WERI-Rb-1 (cell line): ENCODE results near the gene KAZALD1.
A peak's percentile ranks its signal among the peaks of the same experiment; 100 is the strongest.

ENCODE experiments used
- DNase-seq: peaks from one replicate; pipeline ENCODE4 v3.0.0-alpha.2; 2020
- H3K27ac ChIP-seq: fragments of 250-450 bp; sonication (Bioruptor Pico); 2 replicates; pipeline ENCODE4 v1.5.1; 2020; ENCODE audit warnings: mild to moderate bottlenecking, moderate library complexity
- H3K27me3 ChIP-seq: fragments of 250-450 bp; sonication (Bioruptor Pico); 2 replicates; pipeline ENCODE4 v1.5.1; 2021; ENCODE audit warnings: mild to moderate bottlenecking, low read depth, moderate library complexity; ENCODE audit not compliant: insufficient read depth, severe bottlenecking
- H3K36me3 ChIP-seq: fragments of 250-450 bp; sonication (Bioruptor Pico); 2 replicates; pipeline ENCODE4 v1.5.1; 2020; ENCODE audit warnings: mild to moderate bottlenecking, moderate library complexity
- H3K4me3 ChIP-seq: 2 replicates; pipeline ENCODE4 v1.5.1; 2011; ENCODE audit warnings: low read depth, mild to moderate bottlenecking, control low read depth, low read length
- H3K9me3 ChIP-seq: fragments of 250-450 bp; sonication (Bioruptor Pico); 2 replicates; pipeline ENCODE4 v1.5.1; 2021; ENCODE audit warnings: mild to moderate bottlenecking, moderate library complexity; ENCODE audit not compliant: severe bottlenecking
- TF ChIP-seq, protein P1 (sequence below): IDR thresholded peaks from 2 replicates; pipeline ENCODE4 v1.5.1; 2011; ENCODE audit warnings: low read depth, mild to moderate bottlenecking, control low read depth, inconsistent platforms, low read length

The KAZALD1 gene

DNA sequence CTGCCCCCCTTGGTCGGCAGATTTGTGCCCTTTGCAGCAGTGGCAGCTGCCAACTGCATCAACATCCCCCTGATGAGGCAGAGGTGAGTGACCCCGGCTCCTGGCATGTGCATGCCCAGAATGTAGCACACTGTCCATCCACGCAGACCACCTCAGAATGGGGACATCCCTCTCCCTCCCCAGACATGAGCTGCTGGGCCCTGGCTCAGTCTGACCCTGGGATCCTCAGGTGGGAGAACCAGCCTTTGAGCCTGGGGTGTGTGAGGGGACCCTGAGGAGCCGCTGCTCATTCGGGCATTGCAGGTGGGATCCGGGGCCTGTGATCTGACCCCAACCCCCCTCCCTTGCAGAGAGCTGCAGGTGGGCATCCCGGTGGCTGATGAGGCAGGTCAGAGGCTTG lies 25.1 kb upstream of the KAZALD1 start:
- H3K36me3 ChIP-seq, result peaks cover 32% of the 10 kb centered on the region
- H3K27ac ChIP-seq, result no peak overlapping the region
- TF ChIP-seq, protein P1, sequence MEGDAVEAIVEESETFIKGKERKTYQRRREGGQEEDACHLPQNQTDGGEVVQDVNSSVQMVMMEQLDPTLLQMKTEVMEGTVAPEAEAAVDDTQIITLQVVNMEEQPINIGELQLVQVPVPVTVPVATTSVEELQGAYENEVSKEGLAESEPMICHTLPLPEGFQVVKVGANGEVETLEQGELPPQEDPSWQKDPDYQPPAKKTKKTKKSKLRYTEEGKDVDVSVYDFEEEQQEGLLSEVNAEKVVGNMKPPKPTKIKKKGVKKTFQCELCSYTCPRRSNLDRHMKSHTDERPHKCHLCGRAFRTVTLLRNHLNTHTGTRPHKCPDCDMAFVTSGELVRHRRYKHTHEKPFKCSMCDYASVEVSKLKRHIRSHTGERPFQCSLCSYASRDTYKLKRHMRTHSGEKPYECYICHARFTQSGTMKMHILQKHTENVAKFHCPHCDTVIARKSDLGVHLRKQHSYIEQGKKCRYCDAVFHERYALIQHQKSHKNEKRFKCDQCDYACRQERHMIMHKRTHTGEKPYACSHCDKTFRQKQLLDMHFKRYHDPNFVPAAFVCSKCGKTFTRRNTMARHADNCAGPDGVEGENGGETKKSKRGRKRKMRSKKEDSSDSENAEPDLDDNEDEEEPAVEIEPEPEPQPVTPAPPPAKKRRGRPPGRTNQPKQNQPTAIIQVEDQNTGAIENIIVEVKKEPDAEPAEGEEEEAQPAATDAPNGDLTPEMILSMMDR, result no peak
- no peaks in the 10 kb centered on the region for H3K9me3 ChIP-seq
- no peaks in the 10 kb centered on the region for H3K27me3 ChIP-seq
- no peak overlapping the region for H3K4me3 ChIP-seq
- no peak for DNase-seq

DNA sequence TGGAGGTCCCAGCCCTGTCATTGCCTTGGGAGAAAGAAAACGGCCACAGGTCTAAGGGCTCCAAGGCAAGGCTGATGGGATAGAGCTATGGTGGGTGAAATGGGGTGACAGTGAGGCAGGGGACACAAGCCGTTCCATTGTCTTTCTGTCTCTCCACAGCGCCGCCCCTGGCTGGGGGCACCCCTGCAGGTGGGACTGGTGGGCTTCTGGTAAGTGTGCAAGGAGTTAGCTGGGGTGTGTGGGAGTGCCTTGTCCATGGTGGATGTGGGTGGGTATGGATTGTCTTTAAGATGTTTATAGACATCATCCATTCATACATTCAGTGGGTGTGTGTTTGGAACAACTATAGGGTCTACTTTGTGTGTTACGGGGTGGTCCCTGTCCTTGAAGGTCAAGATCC lies 23.3 kb upstream of the KAZALD1 start:
- DNase-seq, result no peak
- Histone ChIP-seq H3K27ac (no peak overlapping the region), H3K36me3 (peaks cover 32% of the 10 kb centered on the region), H3K9me3 (no peaks in the 10 kb centered on the region), H3K27me3 (no peaks in the 10 kb centered on the region), H3K4me3 (no peak overlapping the region)
- TF ChIP-seq, protein P1, result no peak

DNA sequence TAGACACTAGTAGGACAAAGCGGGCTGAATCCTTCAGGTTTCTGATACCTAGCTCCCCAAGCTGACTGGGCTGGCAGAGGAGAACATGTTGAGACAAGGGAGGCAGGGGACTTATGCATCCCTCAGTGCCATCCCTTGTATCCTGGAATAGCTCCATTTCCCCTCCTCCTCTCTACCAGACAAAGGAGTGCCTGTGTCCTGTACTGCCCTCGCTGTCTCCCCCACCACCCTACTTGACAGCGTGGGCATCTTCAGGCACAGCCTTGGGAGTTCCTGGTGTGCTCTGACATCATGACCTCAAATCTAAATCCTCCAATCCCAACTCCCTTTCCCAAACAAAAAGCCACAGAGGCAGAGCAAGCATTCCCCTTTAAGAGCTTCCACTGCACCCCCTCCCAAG lies 21.7 kb upstream of the KAZALD1 start:
- Histone ChIP-seq H3K4me3 (no peak overlapping the region), H3K27me3 (no peaks in the 10 kb centered on the region), H3K27ac (no peak overlapping the region), H3K36me3 (peaks cover 29% of the 10 kb centered on the region), H3K9me3 (no peaks in the 10 kb centered on the region)
- no peak for DNase-seq
- TF ChIP-seq, protein P1, result no peak

DNA sequence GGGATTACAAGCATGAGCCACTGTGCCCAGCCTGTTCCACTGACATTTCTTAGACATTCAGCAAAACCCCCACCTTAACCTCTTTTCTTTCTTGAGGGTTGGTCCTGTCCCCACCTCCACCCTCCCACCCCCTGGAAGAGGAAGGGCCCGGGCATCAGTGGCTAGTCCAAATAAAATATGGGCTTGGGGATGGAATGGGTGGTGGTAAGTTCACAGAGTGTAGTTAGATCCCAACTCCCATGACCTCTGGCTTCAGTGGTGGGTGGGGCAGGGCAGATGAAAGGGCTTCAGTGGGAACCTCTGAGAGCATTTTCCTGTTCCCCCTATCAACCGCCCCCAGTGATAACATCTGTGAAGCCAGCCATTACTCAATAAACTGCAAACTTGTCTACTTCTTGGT lies 20.9 kb upstream of the KAZALD1 start:
- Histone ChIP-seq H3K36me3 (peaks cover 21% of the 10 kb centered on the region), H3K9me3 (no peaks in the 10 kb centered on the region), H3K4me3 (no peak overlapping the region), H3K27me3 (no peaks in the 10 kb centered on the region), H3K27ac (no peak overlapping the region)
- TF ChIP-seq, protein P1, result no peak
- no peak for DNase-seq

DNA sequence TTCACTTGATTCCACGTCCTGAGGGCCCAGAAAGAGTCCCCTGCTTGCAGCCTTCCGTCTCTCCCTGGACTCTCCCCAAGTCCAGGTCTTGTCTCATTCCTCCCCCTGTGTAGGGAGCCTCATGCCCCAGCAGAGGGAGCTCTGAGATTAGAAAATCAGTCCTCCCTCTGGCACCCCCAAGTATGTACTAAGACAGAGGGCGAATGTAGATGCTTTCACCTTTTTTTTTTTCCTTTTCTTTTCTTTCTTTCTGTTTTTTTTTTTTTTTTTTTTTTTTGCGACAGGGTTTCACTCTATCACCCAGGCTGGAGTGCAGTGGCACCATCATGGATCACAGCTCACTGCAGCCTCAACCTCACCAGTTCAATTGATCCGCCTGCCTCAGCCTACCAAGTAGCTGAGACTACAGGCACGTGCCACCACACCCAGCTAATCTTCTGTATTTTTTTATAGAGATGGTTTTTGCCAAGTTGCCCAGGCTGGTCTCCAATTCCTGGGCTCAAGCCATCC lies 20.5 kb upstream of the KAZALD1 start:
- Histone ChIP-seq H3K36me3 (peaks cover 16% of the 10 kb centered on the region), H3K27me3 (no peaks in the 10 kb centered on the region), H3K27ac (no peak overlapping the region), H3K4me3 (no peak overlapping the region), H3K9me3 (no peaks in the 10 kb centered on the region)
- DNase-seq, result peak; percentile 87
- TF ChIP-seq, protein P1, result peak; percentile 78

DNA sequence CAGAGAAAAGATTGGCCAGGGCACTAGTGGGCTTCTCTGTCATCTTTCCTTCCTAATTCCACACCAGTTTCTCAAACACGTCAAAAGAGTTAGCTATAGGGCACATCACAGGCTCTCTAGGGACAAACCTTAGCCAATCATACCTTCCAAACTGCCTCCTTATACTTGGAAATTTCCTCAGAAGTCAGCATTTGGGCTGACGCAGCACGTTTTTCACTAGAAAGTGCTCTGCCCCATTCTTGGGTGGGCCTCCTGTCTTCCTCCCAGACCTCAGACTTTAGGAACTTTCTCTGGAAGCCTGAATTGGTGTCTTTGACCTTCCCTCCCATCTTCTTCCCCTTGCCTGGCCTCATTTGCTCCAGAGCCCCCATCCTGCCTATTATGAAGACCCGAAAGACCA lies 19.7 kb upstream of the KAZALD1 start:
- Histone ChIP-seq H3K27ac (peak overlapping the region; percentile 96), H3K27me3 (no peaks in the 10 kb centered on the region), H3K36me3 (peaks cover 10% of the 10 kb centered on the region), H3K4me3 (no peak overlapping the region), H3K9me3 (no peaks in the 10 kb centered on the region)
- TF ChIP-seq, protein P1, result no peak
- DNase-seq, result no peak
